GM10847 (cell line): ENCODE results near the gene ANAPC10.

Source experiments
- POLR2A ChIP-seq: IDR thresholded peaks from 2 replicates; pipeline ENCODE4 v1.6.1; 2011; ENCODE audit not compliant: insufficient read length; ENCODE audit errors: extremely low read depth

ANAPC10 gene

DNA sequence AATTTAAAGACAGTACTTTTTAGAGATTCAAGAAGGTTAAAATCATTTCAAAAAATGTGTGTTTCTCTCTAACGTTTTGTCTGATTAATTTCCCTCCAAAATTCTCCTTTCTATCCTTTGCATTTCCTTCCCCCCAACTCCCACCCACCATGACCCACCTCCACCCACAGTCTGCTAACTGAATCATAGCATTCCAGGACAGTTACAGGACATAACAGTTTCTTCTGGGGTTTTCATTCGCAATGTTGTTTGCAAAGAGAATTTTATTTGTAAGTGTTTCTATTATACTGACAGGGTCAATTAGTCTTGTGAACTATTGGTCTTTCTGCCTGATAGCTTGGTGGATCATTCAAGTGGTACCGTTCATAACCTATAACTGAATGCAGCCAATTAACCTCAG lies 53.7 kb downstream of the ANAPC10 start:
- no peak for TF ChIP-seq POLR2A

- no peak for TF ChIP-seq POLR2A
Measured at GRCh38 chr4:145043306-145043705, 54.7 kb downstream of the ANAPC10 start.

- TF ChIP-seq POLR2A, result no peak
Measured at GRCh38 chr4:145042601-145043285, 55.3 kb downstream of the ANAPC10 start.

GRCh38 chr4:145041378-145041777 lies 56.6 kb downstream of the ANAPC10 start:
- no peak for TF ChIP-seq POLR2A

- no peak for TF ChIP-seq POLR2A
Measured at GRCh38 chr4:145035494-145036136, 62.4 kb downstream of the ANAPC10 start.

DNA sequence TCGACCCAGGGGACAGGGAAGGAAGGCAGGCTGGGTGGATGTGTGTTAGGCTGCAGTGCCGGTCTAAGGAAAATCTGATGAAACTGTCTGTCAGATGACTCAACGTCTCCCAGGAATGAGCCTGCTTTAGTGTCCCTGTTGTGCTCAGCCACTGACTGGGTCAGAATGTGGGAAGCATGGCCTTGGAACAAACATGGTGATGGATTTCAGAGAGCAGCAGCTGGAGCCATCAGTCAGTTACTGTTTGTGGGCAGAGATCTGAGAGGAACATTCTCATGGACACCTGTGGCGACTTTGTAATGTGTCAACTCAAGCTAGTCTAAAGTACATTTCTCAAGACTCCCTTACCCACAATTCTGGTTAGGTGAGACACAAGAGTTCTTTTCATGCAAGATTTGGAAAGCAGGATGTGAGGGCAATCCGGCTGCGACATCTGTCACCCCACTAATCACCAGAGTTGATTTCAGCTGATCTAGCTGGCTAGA lies 63.2 kb downstream of the ANAPC10 start:
- no peak for TF ChIP-seq POLR2A

- no peak for TF ChIP-seq POLR2A
Measured at GRCh38 chr4:145019346-145019745, 78.7 kb downstream of the ANAPC10 start.

GRCh38 chr4:145014365-145014764 lies 83.6 kb downstream of the ANAPC10 start:
- no peak for TF ChIP-seq POLR2A

GRCh38 chr4:145012841-145013240 lies 85.2 kb downstream of the ANAPC10 start:
- TF ChIP-seq POLR2A, result no peak

DNA sequence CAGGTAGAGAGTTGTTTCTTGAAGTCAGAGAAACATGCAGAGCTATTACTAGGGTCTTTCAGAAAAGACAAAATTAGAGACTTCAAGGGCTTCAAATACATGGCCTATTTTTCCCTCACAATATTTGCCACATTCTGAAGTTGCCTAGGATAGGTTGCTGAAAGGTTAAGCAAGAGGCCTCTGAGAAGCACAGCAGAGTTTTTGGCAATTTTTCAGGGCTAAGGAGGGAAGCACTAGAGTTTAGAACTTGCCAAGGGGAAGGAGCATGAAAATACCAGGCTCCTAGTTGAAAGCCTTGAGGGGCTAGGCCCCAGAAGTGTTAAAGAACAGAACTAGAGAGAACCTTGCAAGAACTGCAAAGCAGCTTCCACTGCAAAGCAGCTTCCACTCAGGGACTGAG lies 86.4 kb downstream of the ANAPC10 start:
- no peak for TF ChIP-seq POLR2A

DNA sequence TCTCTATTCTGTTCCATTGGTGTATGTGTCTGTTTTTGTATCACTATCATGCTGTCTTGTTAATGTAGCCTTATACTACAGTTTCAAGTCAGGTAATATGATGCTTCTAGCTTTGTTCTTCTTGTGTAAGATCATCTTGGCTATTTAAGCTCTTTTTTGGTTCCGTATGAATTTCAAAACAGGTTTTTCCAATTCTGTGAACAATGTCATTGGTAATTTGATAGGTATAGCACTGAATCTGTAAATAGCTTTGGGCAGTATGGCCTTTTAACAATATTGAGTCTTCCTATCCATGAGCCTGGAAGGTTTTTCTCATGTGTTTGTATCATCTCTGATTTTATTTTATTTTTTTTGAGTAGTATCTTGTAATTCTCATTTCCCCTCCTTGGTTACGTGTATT lies 94.3 kb downstream of the ANAPC10 start:
- no peak for TF ChIP-seq POLR2A

- TF ChIP-seq POLR2A, result no peak
Measured at GRCh38 chr4:145001635-145002034, 96.4 kb downstream of the ANAPC10 start.

- no peak for TF ChIP-seq POLR2A
Measured at GRCh38 chr4:144989306-144989705, 108.7 kb downstream of the ANAPC10 start.

GRCh38 chr4:144985531-144985930 lies 112.5 kb downstream of the ANAPC10 start:
- no peak for TF ChIP-seq POLR2A

DNA sequence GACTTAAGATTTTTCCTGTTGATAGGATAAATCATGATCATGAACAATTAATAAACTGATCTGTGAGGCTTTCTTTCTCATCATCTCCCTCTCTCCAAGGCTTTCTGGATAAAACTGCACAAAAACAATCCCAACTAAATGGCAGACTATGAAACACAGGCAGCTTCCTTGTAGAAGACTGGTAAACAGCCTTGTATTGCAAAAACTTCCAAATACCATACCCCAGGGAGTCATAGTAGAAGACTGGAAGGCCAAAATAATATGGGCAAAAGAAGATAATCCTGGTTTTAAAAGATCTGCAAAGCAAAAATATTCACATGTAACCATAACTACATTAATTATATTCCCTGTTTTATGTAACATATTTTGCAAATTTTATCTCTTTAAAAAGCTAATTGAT lies 113.0 kb downstream of the ANAPC10 start:
- no peak for TF ChIP-seq POLR2A

DNA sequence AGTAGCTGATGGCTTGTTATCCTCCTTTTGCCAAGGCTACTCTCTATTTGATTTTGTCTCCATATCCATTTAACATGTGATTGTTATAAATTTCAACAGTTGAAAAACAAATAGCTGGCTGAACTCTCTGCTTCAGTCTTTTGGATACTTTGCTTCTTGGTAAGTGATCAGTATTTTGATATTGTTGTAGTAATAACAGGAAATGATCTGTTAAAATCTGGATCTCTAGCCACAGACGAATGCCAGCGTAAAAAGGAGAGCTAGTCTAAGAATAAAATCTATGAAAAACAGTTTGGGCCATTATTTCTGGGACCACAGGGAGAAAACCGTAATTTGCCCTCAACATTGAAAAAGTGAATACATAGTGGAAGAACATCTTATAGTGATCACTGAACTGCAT lies 113.8 kb downstream of the ANAPC10 start:
- no peak for TF ChIP-seq POLR2A

DNA sequence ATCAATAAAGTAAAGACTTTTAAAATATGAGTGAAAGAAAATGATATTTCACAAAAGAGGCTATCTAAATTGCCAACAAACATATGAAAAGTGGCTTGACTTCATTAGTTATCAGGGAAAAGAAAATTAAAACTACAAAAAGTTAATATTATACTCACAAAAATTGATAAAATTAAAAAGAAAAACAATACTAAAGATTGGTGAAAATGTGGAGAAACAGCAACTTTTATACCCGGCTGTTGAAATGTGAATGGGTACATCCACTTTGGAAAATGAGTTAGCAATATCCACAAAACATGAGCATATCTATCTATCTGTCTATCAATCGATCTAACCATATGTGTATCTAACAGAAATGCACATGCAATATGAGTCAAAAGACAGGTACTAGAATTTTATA lies 122.3 kb downstream of the ANAPC10 start:
- TF ChIP-seq POLR2A, result no peak
